ENCODE results near the gene GCNT2.
"Not testable (repeated sequence)": the region's sequence is repeated elsewhere in the genome, so short reads cannot be mapped to it uniquely, and the experiment has no call there.

The GCNT2 gene

DNA sequence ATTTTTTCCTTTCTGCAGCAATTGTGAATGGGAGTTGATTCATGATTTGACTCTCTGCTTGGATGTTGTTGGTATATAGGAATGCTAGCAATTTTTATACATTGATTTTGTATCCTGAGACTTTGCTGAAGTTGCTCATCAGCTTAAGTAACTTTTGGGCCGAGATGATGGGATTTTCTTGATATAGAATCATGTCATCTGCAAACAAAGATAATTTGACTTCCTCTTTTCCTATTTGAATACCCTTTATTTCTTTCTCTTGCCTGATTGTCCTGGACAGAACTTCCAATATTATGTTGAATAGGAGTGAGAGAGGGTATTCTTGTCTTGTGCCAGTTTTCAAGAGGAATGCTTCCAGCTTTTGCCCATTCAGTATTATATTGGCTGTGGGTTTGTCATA lies 144.4 kb downstream of the GCNT2 start:
- not testable (repeated sequence) for ATAC-seq

DNA sequence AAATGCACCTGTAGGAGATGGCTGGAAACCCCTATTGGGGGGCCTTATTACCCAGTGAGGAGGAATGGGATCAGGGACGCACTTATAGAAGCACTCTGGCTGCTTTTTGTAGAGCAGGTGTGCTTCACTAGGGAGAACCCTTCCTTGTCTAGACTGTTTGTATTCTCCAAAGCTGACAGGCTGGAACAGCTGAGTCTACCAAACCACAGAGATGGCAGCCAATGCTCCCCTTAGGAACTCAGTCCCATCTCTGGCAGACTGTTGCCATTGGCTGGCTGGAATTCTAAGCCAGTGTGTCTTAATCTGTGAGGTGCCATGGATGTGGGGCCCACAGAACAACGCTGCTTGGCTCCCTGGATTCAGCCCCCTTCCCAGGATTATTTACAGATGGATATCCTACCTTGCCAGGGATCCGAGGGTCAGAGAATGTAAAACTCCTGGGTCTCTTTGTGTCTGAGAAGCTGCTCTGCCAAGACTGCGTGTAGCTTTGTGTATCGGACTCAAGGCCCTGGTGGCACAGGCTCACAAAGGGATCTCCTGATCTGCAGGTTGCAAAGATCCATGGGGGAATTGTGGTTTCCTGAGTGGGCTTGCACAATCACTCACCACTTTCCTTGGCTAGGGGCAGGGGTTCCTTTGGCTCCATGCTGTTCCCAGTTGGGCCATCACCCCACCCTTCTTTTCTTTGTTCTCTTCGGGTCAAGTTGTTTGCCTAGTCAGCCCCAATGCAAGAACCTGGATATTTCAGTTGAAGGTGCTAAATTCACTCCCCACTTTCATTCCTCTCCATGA lies 147.2 kb downstream of the GCNT2 start:
- ATAC-seq = no peak

DNA sequence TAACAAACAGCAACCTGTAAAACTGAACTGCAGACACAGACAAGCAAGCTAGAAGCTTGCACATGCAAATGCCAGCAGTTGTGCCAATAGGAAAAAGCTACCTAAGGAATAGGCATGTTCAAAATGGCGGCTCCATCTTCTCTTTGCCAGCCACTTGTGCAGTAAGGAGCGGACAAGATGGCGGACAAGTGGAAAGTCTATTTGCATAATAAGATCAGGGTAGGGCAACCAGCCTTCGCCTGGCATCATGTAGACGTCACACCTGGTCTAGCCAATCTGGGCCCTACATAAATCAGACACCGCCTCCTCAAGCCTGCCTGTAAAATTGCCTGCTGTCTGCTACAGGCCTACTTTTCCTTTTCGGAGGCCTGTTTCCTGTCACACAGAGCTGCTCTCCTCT lies 155.3 kb downstream of the GCNT2 start:
- no peak for ATAC-seq

DNA sequence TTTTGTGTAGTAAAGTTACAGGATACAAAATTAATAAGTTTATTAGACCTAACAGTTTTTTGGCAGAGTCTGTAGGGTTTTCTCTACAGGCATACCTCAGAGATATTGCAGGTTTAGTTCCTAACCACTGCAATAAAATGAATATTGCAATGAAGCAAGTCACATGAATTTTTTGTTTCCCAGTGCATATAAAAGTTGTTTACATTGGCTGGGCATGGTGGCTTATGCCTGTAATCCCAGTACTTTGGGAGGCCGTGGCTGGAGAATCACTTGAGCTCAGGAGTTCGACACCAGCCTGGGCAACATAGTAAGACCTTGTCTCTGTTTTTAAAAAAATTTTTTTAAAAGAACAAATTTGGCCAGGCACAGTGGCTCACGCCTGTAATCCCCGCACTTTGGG lies 157.3 kb downstream of the GCNT2 start:
- ATAC-seq = no peak

Data from activated CD4-positive, CD25-positive, alpha-beta regulatory T cell treated with anti-CD3 and anti-CD28 coated beads, Interleukin-2, amount 50 U/mL, for 24 hours (primary cell).